Colonic mucosa (tissue), 4 donors: Measurements from ENCODE around the gene LTBP2. TPM values are rescaled to one million over a fixed set of nuclear protein-coding genes. Genes with fewer than 3 reads are reported as not detected.

Experiments used
- DNase-seq: peaks from one replicate; pipeline ENCODE4 v3.0.0-alpha.2; 2020
- H3K27ac ChIP-seq: fragments of 200-600 bp; one replicate; pipeline ENCODE4 v1.8.0; 2021
- H3K27me3 ChIP-seq: fragments of 200-600 bp; one replicate; pipeline ENCODE4 v1.8.0; 2021
- H3K36me3 ChIP-seq: fragments of 200-600 bp; one replicate; pipeline ENCODE4 v1.8.0; 2021
- H3K4me1 ChIP-seq: fragments of 200-600 bp; one replicate; pipeline ENCODE4 v1.8.0; 2021; ENCODE audit warnings: mild to moderate bottlenecking
- H3K4me3 ChIP-seq: fragments of 200-600 bp; one replicate; pipeline ENCODE4 v1.8.0; 2021
- H3K9ac ChIP-seq, 2 donors: one replicate each; pipeline ENCODE4 v1.7.0; 2013; ENCODE audit warnings: control low read depth in 2 of 2, low read depth in 2 of 2, low read length in 2 of 2
- H3K9me3 ChIP-seq: fragments of 200-600 bp; one replicate; pipeline ENCODE4 v1.8.0; 2021
- intact Hi-C: fragments of 100-400 bp; cut with DNase I; formaldehyde crosslinking; loops from one replicate; pipeline ENCODE4 v1.14.1; 2022
- total RNA-seq, 2 donors: library from RNA; stranded (reverse); fragmentation: NEBNext Ultra II Directional in 1 of 2; extraction: Animal tissue kit (Norgen Biotek cat#: 25700) in 1 of 2; gene quantifications; one replicate each; pipeline ENCODE4 v1.2.1, GENCODE V29; 2021
- TF ChIP-seq, protein P1 (sequence below): fragments of 200-600 bp; IDR thresholded peaks from one replicate; pipeline ENCODE4 v1.8.0; 2022; ENCODE audit warnings: antibody characterized with exemption, mild to moderate bottlenecking
- donor health status: healthy.
- donor health status: DM: no; HTN: no; CAD: no.
- donor health status: DM: no; HTN: no; CAD: no.

Gene LTBP2
- total RNA-seq, 2 donors from 2014 or later: 1.9 to 3.7 TPM

DNA sequence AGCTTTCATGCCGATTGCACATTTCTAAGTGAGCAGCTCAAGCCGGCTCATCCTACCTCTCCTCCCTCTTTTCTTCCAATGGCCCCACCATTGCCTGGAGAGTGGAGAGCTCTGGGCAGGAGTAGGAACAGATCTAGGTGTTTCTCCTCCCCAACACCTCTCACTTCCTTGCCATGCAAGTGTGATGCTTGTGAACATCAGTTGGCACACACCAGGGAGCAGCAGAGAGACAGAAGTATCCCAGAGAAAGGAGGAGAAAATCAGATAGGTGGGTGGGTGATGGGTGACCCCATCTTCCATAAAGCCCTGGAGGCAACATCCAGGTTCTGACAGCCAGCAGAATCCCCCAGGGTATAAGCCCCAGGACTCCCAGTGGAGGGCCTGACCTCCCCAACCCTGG, 146.7 kb downstream of the LTBP2 start:
- Histone ChIP-seq H3K9me3 (no peaks in the 10 kb centered on the region), H3K36me3 (no peaks in the 10 kb centered on the region), H3K4me3 (no peak overlapping the region), H3K27me3 (no peaks in the 10 kb centered on the region), H3K9ac (no peak overlapping the region), H3K27ac (no peak overlapping the region), H3K4me1 (no peaks in the 10 kb centered on the region)
- intact Hi-C loops: no loop called here
- TF ChIP-seq, protein P1, sequence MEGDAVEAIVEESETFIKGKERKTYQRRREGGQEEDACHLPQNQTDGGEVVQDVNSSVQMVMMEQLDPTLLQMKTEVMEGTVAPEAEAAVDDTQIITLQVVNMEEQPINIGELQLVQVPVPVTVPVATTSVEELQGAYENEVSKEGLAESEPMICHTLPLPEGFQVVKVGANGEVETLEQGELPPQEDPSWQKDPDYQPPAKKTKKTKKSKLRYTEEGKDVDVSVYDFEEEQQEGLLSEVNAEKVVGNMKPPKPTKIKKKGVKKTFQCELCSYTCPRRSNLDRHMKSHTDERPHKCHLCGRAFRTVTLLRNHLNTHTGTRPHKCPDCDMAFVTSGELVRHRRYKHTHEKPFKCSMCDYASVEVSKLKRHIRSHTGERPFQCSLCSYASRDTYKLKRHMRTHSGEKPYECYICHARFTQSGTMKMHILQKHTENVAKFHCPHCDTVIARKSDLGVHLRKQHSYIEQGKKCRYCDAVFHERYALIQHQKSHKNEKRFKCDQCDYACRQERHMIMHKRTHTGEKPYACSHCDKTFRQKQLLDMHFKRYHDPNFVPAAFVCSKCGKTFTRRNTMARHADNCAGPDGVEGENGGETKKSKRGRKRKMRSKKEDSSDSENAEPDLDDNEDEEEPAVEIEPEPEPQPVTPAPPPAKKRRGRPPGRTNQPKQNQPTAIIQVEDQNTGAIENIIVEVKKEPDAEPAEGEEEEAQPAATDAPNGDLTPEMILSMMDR: no peak
- no peak for DNase-seq

DNA sequence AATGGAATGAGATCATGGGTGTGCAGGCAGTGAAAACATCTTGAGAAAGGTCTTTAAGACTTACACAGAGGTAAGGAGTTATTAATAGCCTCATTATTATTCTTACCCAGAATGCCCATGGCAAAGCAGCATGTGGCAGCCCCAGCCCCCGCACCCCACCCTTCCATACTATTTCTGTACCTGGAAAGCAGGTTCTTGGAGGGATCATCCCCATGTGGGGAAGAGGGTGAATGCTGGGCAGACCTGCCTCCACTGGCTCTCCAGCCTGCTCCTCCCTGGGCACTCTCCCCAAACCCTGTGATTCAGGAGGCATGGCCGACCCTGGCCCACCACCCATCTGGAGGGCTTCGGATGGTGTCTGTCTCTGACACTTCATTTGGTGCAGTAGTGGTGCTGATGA, 147.3 kb downstream of the LTBP2 start:
- intact Hi-C loops: no loop called here
- Histone ChIP-seq H3K36me3 (no peaks in the 10 kb centered on the region), H3K27me3 (no peaks in the 10 kb centered on the region), H3K4me1 (no peaks in the 10 kb centered on the region), H3K4me3 (no peak overlapping the region), H3K9ac (no peak overlapping the region), H3K9me3 (no peaks in the 10 kb centered on the region), H3K27ac (no peak overlapping the region)
- TF ChIP-seq, protein P1: no peak
- DNase-seq: no peak

DNA sequence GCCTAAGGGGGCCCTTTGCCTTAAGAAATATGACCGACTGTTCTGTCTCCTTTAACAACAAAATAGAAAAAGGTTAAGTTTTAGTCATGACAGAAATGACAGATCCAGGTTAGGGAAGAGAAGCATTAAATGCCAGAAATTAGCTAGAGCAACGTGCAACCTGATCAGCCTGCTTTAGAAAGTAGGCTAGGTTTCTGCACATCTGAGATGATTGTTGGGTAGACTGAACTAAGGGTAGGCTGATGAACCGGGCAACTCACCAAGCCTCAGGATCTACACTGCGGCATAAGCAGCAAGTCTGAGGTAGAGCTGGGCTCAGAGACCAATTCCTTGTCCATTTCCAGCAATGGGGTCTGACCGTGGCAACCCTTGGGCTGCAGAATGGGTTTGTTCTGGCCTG, 148.3 kb downstream of the LTBP2 start:
- Histone ChIP-seq H3K27ac (no peak overlapping the region), H3K4me1 (no peaks in the 10 kb centered on the region), H3K36me3 (no peaks in the 10 kb centered on the region), H3K27me3 (no peaks in the 10 kb centered on the region), H3K9me3 (no peaks in the 10 kb centered on the region), H3K4me3 (no peak overlapping the region), H3K9ac (no peak overlapping the region)
- DNase-seq: no peak
- TF ChIP-seq, protein P1: no peak
- intact Hi-C loops: no loop called here

DNA sequence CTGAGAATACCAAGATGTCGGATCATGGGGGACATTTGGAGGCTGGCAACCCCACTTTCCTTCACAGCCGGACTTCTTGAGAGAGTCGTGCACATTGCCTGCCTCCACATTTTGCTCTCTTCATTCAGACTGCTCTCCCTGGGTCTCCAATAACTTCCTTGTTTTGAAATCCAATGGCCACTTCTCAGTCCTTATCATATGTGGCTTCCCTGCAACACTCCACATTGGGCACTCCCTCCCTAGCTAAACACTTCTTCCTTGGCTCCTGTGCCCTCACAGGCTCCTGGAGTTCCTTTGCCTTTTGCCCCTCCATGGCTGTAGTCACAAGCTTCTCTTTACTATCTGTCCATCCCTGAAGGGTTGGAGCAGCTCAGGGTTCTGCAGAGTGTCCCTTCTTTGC, 149.0 kb downstream of the LTBP2 start:
- no peaks in the 10 kb centered on the region for H3K4me1 ChIP-seq
- no peak overlapping the region for H3K4me3 ChIP-seq
- intact Hi-C loops: no loop called here
- no peak for DNase-seq
- TF ChIP-seq, protein P1: no peak
- no peak overlapping the region for H3K9ac ChIP-seq
- H3K27ac ChIP-seq: no peak overlapping the region
- H3K27me3 ChIP-seq: no peaks in the 10 kb centered on the region
- no peaks in the 10 kb centered on the region for H3K9me3 ChIP-seq
- H3K36me3 ChIP-seq: no peaks in the 10 kb centered on the region

DNA sequence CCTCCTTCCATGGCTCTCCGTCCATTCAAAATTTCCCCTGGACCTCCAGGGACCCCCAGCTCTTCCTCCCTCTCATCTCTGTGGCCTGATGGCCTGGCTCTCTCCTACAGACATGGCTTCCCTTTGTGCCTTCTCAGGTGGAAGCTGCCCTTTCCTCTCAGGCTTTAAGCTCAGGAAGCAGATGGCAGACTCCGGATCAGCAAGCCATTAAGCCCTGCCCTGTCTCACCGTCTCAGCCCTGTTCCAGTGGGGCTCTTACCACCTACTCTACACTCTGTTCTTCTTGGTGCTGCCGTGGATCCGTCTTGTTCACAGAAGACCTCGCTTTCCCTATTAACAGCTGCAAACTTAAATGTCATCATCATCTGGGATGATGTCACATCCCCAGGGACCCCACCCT, 152.1 kb downstream of the LTBP2 start:
- no peaks in the 10 kb centered on the region for H3K9me3 ChIP-seq
- no peak for DNase-seq
- TF ChIP-seq, protein P1: no peak
- no peak overlapping the region for H3K9ac ChIP-seq
- intact Hi-C loops: no loop called here
- H3K4me1 ChIP-seq: no peaks in the 10 kb centered on the region
- H3K4me3 ChIP-seq: no peak overlapping the region
- no peak overlapping the region for H3K27ac ChIP-seq
- no peaks in the 10 kb centered on the region for H3K36me3 ChIP-seq
- no peaks in the 10 kb centered on the region for H3K27me3 ChIP-seq
